NT2/D1 (cell line): ENCODE results near the gene CCDC97.

Experiments
- YY1 ChIP-seq: IDR thresholded peaks from 2 replicates; pipeline ENCODE4 v1.6.1; 2011; ENCODE audit not compliant: insufficient read length, insufficient read depth
- ZNF274 ChIP-seq: IDR thresholded peaks from 2 replicates; pipeline ENCODE4 v1.6.1; 2011; ENCODE audit warnings: mild to moderate bottlenecking, low read depth, low read length

DNA sequence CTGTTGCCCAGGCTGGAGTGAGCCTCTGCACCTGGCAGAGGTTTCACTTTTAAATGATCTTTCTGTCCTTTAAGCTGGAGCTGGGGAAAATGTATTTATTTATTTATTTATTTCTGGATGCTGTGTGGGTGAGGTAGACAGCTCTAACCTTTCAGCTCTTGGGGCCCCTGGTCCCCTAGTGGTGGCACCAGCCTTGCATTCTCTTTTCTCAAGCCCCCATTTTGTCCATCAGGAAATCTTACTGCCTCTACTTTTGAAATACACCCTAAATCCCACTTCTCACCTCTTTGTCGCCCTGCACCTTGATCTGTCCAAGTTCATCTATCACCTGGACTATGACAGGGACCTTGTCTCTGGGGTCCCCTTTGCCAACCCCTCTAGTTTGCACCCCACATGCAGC is 56.1 kb downstream of the CCDC97 start:
- TF ChIP-seq ZNF274 (no peak), YY1 (no peak)
